Activated naive CD8-positive, alpha-beta T cell treated with anti-CD3 and anti-CD28 coated beads for 36 hours (primary cell): ENCODE results near the gene GPR152. TPM values are rescaled to one million over a fixed set of nuclear protein-coding genes. Genes with fewer than 3 reads are reported as not detected.
A peak's percentile ranks its signal among the peaks of the same experiment; 100 is the strongest.

Experiments
- DNase-seq: peaks from one replicate; pipeline ENCODE4 v3.0.0; 2021
- H3K27ac Mint-ChIP-seq: one replicate; pipeline ENCODE4 v1.8.0; 2022; ENCODE audit warnings: mild to moderate bottlenecking, moderate library complexity, mixed read lengths
- H3K27me3 Mint-ChIP-seq: one replicate; pipeline ENCODE4 v1.8.0; 2022; ENCODE audit warnings: mild to moderate bottlenecking, mixed read lengths
- H3K36me3 Mint-ChIP-seq: one replicate; pipeline ENCODE4 v1.8.0; 2021; ENCODE audit warnings: mild to moderate bottlenecking, mixed read lengths
- H3K4me1 Mint-ChIP-seq: one replicate; pipeline ENCODE4 v1.8.0; 2021; ENCODE audit warnings: mixed read lengths
- H3K4me3 Mint-ChIP-seq: one replicate; pipeline ENCODE4 v1.8.0; 2022; ENCODE audit warnings: mild to moderate bottlenecking, moderate library complexity, mixed read lengths
- H3K9me3 Mint-ChIP-seq: one replicate; pipeline ENCODE4 v1.8.0; 2022; ENCODE audit warnings: mixed read lengths
- total RNA-seq, 2 experiments: library from RNA; stranded (reverse); gene quantifications; one replicate each; pipeline ENCODE4 v1.2.3, GENCODE V29; 2021

Gene GPR152
- total RNA-seq, 2 experiments from 2014 or later, result not detected

DNA sequence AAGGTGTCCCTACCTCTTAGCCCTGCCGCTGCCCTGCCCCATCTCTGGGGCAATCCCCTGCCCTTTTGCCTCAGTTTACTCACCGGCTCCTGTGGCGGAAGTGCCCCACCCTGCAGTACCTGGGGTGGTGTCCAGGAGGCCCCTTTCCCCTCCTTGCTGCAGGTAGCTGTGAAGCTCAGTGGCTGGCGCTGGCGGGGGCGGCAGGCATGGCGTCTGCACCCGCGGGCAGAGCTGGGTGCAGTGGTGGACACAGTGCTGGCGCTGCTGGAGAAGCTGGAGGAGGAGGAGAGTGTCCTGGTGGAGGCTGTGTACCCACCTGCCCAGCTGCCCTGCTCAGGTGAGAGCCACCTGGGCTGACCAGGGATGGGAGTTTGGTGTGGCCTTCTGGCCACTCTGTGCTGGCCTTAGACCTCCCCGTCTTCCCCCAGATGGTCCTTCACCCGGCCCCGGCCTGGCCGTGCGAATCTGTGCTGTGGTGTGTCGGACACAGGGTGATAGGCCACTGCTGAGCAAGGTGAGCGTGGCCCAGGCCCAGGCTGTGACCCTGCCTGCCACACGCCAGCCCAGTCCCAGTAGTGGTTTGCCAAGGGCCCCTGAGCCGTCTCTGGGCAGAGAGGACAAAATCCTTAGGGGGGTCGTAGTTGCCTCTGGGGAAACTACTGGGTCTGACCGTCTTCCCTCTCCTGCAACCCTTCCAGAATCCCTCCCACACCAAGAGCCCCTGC lies 33.0 kb downstream of the GPR152 start:
- H3K4me3 Mint-ChIP-seq, result peak overlapping the region; percentile 87
- peak overlapping the region; percentile 93 for H3K27ac Mint-ChIP-seq
- H3K4me1 Mint-ChIP-seq, result peaks cover 46% of the 10 kb centered on the region
- H3K36me3 Mint-ChIP-seq, result peaks cover 5% of the 10 kb centered on the region
- peak; percentile 41 for DNase-seq
- H3K9me3 Mint-ChIP-seq, result no peaks in the 10 kb centered on the region
- H3K27me3 Mint-ChIP-seq, result no peaks in the 10 kb centered on the region

DNA sequence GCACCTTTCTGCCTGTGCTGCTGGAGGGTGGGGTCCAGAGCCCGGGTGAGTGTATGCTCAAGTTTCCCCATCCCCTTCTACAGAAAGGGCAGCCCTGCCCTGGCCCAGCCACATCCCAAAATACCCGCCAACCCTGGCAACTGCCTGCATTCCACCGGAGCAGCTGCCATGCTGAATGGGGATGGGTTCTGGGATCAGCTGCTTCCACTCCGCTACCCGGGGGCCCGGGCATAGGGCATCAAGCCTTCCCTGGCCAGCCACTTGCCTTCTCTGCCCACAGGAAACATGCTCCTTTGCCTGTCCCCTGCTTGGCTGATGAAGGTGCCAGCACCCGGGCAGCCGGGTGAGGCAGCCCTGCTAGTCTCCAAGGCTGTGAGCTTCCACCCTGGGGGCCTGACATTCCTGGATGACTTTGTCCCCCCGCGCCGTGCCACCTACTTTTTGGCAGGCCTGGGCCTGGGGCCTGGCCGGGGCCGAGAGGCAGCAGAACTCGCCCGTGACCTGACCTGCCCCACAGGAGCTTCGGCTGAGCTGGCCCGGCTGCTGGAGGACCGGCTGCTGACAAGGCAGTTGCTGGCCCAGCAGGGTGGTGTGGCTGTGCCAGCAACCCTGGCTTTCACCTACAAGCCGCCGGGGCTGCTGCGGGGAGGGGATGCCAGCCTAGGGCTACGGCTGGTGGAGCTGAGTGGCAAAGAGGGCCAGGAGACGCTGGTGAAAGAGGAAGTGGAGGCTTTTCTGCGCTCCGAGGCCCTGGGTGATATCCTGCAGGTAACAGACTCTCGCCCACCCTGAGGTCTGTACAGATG lies 33.9 kb downstream of the GPR152 start:
- Mint-ChIP-seq H3K9me3 (no peaks in the 10 kb centered on the region), H3K27me3 (no peaks in the 10 kb centered on the region), H3K36me3 (peaks cover 5% of the 10 kb centered on the region), H3K4me3 (peak overlapping the region; percentile 87), H3K4me1 (peaks cover 46% of the 10 kb centered on the region), H3K27ac (peak overlapping the region; percentile 93)
- no peak for DNase-seq

DNA sequence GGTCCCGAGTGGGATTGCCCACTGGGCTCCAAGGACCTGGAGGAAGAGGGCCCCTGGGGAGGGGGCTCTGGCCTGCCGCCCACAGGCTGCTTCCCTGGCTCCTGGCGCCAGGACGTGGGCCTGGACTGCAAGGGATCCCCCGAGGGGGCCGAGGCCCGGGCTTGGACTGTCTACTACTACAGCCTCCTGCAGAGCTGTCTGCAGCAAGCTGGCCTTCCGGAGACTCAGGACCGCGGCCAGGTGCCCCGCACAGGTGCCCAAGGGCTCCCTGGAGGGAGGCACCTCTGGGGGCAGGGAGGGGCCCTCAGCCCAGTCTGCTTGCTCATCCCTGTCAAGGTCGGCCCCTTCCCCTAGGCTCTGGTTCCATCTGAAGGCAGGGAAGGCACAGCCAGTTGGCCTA lies 35.1 kb downstream of the GPR152 start:
- Mint-ChIP-seq H3K4me3 (peak overlapping the region; percentile 2), H3K9me3 (no peaks in the 10 kb centered on the region), H3K27ac (peak overlapping the region; percentile 93), H3K27me3 (no peaks in the 10 kb centered on the region), H3K4me1 (peaks cover 54% of the 10 kb centered on the region), H3K36me3 (peaks cover 5% of the 10 kb centered on the region)
- no peak for DNase-seq

DNA sequence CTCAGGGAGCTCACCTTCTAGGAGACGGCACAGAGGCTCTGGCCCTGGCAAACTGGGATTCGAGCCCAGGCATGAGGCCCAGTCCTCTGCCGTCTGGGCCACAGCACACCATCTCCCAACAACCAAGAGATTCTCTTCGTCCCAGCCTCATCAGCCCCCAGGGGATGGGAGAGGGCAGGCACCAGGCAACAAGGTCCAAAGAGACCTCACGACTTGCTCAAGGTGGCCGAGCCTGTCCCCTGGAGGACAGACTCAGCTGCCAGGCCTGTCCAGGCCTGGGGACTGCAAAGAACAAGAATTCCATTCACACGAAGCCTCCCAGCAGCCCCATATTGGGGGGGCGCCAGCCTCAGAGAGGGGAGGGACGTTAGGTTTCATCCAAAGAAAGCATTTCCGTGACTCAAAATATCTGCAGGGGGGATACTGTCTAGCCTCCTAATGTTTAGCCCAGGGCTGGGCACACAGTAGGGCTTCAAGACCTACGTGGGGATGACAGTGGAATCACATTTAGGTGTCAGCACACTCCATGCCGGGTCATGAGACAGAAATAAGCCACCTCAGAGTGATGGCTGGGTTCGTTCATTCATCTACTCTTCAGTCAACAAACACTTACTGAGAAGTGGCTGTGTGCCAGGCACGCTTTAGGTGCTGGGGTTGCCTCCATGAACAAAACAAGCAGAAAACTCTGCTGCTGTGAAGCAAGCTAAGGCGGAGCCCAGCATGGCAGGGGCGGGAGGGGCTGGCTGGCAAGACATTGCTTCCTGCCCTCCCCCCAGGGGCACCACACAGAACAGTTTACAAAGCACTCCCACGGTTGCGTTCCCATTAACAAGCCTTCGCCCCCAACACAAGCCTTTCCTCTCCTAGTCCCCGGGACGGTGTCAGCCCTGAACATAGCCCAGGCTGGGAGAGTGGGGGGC lies 35.9 kb downstream of the GPR152 start:
- H3K27ac Mint-ChIP-seq, result peak overlapping the region; percentile 89
- H3K9me3 Mint-ChIP-seq, result no peaks in the 10 kb centered on the region
- peaks cover 5% of the 10 kb centered on the region for H3K36me3 Mint-ChIP-seq
- no peaks in the 10 kb centered on the region for H3K27me3 Mint-ChIP-seq
- DNase-seq, result no peak
- peak overlapping the region; percentile 75 for H3K4me3 Mint-ChIP-seq
- peaks cover 61% of the 10 kb centered on the region for H3K4me1 Mint-ChIP-seq

DNA sequence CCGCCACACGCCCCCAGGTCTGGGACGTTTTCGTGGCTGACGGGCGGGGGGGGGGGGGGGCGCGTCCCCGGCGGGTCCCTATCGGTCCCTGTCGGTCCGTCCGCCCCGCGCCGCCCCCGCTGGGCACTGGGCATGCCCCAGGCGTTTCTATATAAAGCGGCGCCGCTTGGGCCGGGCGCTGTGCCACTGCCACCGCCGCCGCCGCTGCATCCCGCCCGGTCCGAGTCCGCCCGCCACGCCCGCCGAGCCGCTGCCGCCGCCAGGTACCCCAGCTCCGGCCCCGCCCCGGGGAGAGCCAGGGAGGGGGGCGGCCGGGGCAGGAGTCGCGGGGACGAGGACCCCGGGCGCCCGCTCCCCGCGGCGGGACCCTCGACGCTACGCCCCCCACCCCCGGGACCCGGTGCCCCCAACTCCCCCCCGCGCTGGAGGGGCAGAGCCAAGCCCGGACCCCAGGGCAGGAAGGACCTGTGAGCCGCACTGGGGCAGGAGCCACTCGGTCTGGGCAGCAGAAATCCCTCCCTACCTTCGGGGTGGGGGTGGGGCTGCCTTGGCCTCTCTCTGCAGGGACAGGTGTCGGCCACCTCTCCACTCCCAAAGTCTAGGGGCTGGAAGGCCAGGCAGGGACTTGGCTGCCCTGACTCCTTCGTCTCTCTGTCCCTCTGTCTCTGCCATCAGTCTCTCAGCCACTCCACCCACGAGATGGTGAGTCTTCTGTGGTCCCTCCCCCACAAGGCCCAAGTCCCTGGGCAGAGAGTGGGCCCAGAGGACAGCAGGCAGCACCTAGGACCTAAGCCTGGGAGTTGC lies 36.8 kb downstream of the GPR152 start, which contains the start of gene CARNS1:
TSS of gene CARNS1 (plus strand) at position 178 of the 804 bp plus-strand sequence. CDS start at position 700, 522 bp downstream.
- Mint-ChIP-seq H3K27me3 (no peaks in the 10 kb centered on the region), H3K27ac (peak within 1 kb of the TSS; percentile 89), H3K9me3 (no peaks in the 10 kb centered on the region), H3K4me3 (peak within 1 kb of the TSS; percentile 75), H3K4me1 (peaks cover 67% of the 10 kb centered on the region), H3K36me3 (peaks cover 4% of the 10 kb centered on the region)
- no peak for DNase-seq

DNA sequence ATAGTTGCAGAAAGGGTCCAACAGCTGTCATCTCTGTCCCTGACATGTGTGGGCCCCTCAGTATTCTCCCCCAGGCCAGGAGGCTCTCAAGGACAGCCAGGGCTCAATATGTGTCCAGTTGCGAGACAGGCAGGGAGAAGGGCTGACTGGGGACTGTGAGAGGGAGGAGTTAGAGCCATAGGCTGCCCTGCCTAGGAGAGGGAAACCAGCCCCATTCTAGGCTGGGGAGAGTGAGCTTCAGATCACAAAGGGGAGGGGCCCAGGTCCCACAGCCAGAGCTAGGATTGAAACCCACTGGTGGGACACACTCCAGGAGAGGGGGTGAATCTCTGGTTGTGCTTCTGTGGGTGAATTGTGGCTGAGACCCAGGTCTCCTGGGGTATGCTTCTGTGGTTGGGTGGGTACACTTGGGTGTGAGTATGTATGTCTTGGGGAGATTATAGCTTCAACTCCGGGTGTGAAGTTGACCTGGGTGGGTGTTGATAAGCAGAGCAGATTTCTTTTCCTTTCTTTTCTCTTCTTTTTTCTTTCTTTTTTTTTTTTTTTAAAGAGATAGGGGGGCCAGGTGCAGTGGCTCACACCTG lies 39.2 kb downstream of the GPR152 start:
- no peak for DNase-seq
- H3K27me3 Mint-ChIP-seq, result no peaks in the 10 kb centered on the region
- H3K36me3 Mint-ChIP-seq, result peaks cover 10% of the 10 kb centered on the region
- H3K27ac Mint-ChIP-seq, result no peak overlapping the region
- no peak overlapping the region for H3K4me3 Mint-ChIP-seq
- peaks cover 73% of the 10 kb centered on the region for H3K4me1 Mint-ChIP-seq
- H3K9me3 Mint-ChIP-seq, result no peaks in the 10 kb centered on the region

DNA sequence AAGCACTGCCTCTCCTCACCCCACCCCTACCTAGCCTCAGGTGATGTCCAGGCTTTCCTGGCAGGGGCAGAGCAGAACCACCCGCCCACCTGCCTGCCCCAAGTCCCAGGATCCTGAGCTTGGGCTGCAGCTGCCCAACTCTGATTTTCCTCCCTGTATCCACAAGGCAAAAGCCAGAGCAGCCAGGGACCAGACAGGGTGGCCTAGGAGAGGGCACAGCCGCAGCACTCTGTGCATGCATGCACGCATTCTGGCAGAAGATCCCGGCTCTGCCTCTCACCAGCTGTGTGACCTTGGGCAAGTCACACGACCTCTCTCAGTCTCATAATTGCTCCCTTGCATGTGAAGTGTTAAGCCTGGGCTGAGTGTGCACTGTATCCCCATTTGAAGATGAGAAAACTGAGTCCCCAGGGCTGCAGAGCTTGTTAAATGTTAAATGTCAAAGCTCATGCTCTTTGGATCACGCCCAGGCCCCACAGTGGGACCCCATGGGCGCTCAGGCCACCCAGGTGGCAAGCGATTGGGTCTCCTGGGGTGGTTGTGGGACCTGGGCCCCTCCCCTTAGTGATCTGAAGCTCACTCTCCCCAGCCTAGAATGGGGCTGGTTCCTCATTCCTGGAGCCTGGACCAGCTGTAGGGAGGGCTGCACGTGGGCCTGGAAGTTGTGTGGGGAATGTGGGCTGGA lies 39.9 kb downstream of the GPR152 start:
- Mint-ChIP-seq H3K9me3 (no peaks in the 10 kb centered on the region), H3K4me3 (no peak overlapping the region), H3K4me1 (peaks cover 73% of the 10 kb centered on the region)

DNA sequence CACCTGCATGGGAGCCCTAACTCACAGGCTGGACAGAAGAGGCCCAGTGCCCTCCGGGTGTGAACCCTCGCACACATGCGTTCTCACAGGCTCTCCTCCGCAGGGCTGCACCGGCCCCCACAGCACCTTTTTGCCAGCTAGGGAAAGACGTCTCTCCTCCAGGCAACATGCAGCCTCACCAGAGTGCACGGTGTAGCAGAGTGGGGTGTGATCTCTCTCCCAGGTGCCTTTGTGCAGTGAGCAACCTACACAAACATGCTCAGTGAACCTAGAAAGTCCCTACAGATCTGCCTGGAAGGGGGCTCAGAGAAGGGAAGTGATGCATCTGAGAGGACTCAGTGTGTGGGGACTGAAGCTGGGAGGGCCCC lies 40.8 kb downstream of the GPR152 start:
- Mint-ChIP-seq H3K9me3 (no peaks in the 10 kb centered on the region), H3K27ac (peak overlapping the region; percentile 18), H3K36me3 (peaks cover 23% of the 10 kb centered on the region), H3K27me3 (no peaks in the 10 kb centered on the region), H3K4me3 (no peak overlapping the region), H3K4me1 (peaks cover 74% of the 10 kb centered on the region)
- no peak for DNase-seq

More for the DNA sequence above, 39.9 kb downstream of the GPR152 start:
- Mint-ChIP-seq H3K27ac (no peak overlapping the region), H3K36me3 (peaks cover 17% of the 10 kb centered on the region), H3K27me3 (no peaks in the 10 kb centered on the region)
- no peak for DNase-seq

DNA sequence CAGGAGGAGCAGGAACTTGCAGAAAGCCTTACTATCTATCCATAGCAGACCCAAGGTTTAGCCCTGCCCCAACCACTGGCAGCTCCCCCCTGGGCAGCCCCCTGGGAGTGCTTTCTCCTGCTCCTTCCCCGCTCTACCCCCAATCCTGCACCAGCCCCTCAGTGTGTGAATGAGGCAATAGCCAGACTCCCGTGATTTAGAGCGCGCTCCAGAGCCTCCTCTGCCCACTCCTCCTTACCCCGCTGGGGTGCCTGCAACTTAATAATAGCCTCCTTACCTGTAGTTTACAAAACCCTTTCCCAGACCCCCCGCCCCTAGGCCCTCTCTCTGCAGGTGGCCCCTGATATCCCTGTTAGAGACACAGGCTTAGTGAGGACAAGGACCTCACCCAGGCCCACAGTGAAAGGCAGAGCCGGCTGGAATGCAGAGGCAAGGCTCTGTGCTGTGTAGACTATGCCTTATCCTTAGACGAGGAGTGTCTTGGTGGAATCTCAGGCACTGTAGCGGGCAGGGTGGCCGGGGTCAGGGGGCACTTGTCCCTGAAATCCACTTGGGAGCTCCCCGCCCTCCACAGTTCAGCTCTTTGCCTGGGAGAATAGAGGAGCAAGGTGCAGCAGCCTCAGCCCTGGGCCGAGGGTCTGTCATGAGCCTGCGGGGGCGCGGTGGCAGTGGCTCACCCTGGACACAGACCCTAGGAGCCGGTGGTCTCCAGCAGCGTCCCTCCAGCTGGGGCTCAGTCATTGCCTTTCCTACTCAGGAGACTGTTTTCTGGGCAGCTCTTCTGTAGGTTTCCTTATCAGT lies 41.3 kb downstream of the GPR152 start:
- peaks cover 25% of the 10 kb centered on the region for H3K36me3 Mint-ChIP-seq
- no peaks in the 10 kb centered on the region for H3K27me3 Mint-ChIP-seq
- H3K27ac Mint-ChIP-seq, result peak overlapping the region; percentile 92
- no peaks in the 10 kb centered on the region for H3K9me3 Mint-ChIP-seq
- DNase-seq, result no peak
- peak overlapping the region; percentile 7 for H3K4me3 Mint-ChIP-seq
- H3K4me1 Mint-ChIP-seq, result peaks cover 72% of the 10 kb centered on the region

DNA sequence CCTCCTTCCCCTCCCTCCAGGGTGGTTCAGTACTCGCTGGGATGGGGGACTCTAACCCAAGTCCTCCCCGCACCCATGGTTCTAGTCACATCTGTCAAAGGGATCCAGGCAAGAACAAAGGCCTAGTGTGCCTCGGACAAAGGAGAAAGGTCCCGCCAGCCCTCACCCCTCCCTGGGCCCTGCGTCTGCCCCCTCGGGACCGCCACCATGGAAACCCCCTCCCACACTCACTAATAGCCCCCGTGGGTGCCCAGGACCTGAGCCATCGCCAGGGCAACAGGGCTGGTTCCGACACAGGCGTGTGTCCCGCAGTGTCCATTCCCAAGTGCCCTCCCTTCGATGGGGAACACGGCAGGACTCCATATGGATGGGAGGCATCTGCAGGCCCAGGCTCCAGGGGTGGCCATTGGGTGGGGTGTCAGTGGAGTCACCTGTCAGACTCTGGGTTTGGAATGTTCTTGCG lies 42.1 kb downstream of the GPR152 start:
- Mint-ChIP-seq H3K9me3 (no peaks in the 10 kb centered on the region), H3K27ac (peak overlapping the region; percentile 92), H3K4me3 (peak overlapping the region; percentile 85), H3K4me1 (peaks cover 71% of the 10 kb centered on the region), H3K36me3 (peaks cover 30% of the 10 kb centered on the region), H3K27me3 (no peaks in the 10 kb centered on the region)
- no peak for DNase-seq

DNA sequence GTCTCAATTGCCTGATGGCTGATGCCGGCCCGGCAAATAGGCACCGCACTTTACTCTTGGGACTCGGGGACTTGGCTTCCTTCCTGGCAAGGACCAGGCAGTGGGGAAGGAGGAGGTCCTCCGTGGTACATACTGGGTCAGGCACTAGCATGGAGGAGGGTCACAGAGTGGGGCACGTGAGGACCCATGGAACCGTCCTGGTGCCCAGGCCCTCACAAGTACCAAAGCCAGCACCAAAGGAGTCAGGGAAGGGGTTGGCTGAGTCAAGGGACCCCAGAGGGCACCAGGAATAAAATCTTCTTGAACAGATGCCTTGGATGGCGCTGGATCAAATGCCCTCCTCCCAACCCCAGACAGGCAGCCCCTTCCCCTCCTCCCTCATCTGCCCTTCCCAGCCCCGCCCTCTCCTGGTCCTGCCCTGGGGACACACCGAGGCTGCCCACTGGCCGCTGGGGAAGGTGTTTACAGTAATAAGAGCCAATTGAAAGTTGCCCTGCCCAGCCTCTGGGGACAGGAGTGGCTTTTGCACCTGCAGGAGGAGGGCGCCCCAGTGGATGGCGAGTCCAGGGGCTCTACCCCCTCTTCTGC lies 42.7 kb downstream of the GPR152 start:
- no peak for DNase-seq
- H3K4me3 Mint-ChIP-seq, result peak overlapping the region; percentile 85
- H3K27ac Mint-ChIP-seq, result peak overlapping the region; percentile 92
- no peaks in the 10 kb centered on the region for H3K9me3 Mint-ChIP-seq
- H3K36me3 Mint-ChIP-seq, result peaks cover 36% of the 10 kb centered on the region
- H3K4me1 Mint-ChIP-seq, result peaks cover 67% of the 10 kb centered on the region
- H3K27me3 Mint-ChIP-seq, result no peaks in the 10 kb centered on the region

DNA sequence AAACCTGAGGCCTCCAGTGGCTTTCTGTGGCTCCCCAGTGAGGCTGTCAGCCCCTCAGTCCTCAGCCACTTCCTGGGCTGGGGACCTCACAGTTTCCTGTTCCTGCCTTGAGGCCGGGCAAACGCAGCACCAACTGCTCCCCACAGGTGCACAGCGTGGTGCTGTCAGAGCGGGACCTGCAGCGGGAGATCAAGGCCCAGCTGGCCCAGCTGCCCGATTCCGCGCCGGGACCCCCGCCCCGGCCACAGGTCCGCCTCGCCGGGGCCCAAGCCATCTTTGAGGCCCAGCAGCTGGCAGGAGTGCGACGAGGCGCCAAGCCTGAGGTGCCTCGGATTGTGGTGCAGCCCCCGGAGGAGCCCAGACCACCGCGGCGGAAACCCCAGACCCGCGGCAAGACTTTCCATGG lies 43.3 kb downstream of the GPR152 start:
- Mint-ChIP-seq H3K27ac (peak overlapping the region; percentile 96), H3K4me3 (peak overlapping the region; percentile 90), H3K27me3 (no peaks in the 10 kb centered on the region), H3K36me3 (peaks cover 41% of the 10 kb centered on the region), H3K9me3 (no peaks in the 10 kb centered on the region), H3K4me1 (peaks cover 66% of the 10 kb centered on the region)
- peak; percentile 79 for DNase-seq
